ENCODE measurements around the gene EFCAB14. TPM values are rescaled to one million over a fixed set of nuclear protein-coding genes. Genes with fewer than 3 reads are reported as not detected.

The EFCAB14 gene
- total RNA-seq, 1 donor from 2014 or later, result 116 TPM

DNA sequence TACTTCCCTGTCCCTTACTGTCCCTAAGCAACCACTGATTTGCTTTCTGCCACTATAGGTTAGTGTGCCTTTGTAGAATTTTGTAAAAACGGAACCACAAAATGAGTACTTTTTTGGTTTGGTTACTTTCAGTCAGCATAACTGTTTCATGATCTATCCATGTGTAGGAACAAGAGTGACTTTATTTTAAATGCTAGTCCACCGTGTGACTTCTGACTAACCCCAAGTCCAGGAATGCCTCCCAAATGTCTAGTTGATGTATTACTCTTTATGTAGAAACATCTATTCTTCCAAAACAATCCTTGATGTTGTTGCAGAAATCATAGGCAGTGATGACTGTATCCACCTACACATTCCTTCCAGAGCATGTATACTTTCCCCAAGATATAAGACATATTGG lies 72.1 kb downstream of the EFCAB14 start:
- Histone ChIP-seq H3K27me3 (ENCODE audit: low read depth) (no peaks in the 10 kb centered on the region), H3K4me3 (no peak overlapping the region), H3K27ac (no peak overlapping the region), H3K9me3 (no peaks in the 10 kb centered on the region), H3K4me1 (no peaks in the 10 kb centered on the region), H3K36me3 (peaks cover 42% of the 10 kb centered on the region)
- DNase-seq (no peak), ATAC-seq (no peak)
- intact Hi-C loops (cut with DNase I), result no loop called here
- TF ChIP-seq, protein P1, sequence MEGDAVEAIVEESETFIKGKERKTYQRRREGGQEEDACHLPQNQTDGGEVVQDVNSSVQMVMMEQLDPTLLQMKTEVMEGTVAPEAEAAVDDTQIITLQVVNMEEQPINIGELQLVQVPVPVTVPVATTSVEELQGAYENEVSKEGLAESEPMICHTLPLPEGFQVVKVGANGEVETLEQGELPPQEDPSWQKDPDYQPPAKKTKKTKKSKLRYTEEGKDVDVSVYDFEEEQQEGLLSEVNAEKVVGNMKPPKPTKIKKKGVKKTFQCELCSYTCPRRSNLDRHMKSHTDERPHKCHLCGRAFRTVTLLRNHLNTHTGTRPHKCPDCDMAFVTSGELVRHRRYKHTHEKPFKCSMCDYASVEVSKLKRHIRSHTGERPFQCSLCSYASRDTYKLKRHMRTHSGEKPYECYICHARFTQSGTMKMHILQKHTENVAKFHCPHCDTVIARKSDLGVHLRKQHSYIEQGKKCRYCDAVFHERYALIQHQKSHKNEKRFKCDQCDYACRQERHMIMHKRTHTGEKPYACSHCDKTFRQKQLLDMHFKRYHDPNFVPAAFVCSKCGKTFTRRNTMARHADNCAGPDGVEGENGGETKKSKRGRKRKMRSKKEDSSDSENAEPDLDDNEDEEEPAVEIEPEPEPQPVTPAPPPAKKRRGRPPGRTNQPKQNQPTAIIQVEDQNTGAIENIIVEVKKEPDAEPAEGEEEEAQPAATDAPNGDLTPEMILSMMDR (IDR thresholded peaks at IDR 0.05), result no peak

DNA sequence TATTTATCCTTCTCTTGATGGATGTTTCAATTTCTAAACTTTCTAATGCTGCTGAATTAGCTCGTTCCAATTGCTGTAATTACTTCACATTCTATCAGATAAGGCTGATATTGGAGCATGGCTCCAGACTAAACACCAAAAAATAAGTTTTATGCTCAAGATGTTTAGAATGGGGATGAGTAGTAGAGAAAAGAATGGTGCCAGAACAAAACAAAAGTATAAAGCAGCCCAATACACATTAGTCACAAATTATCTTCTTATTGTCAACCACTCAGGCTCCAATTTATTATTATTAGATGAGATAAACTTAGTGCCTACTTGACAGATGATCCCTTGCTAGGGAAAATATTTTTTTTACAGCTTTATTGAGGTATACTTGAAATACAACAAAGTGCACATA lies 72.6 kb downstream of the EFCAB14 start:
- H3K36me3 ChIP-seq, result peaks cover 42% of the 10 kb centered on the region

DNA sequence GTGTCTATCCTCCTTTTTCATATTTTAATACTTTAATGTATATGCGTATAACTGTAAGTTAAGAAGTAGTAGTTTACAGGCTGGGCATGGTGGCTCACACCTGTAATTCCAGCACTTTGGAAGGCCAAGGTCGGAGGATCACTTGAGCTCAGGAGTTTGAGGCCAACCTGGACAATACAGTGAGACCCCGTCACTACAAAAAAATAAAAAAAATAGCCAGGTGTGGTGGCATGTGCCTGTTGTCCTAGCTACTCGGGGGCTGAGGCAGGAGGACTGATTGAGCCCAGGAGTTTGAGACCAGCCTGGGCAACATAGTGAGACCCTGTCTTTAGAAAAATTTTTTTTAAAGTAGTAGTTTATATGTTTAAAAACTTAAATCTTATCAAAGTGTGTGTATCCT lies 73.1 kb downstream of the EFCAB14 start:
- H3K9me3 ChIP-seq, result no peaks in the 10 kb centered on the region
- H3K27ac ChIP-seq, result no peak overlapping the region
- H3K36me3 ChIP-seq, result peaks cover 41% of the 10 kb centered on the region
- H3K4me1 ChIP-seq, result no peaks in the 10 kb centered on the region
- H3K27me3 ChIP-seq (ENCODE audit: low read depth), result no peaks in the 10 kb centered on the region
- no peak for DNase-seq
- intact Hi-C loops (cut with DNase I), result no loop called here
- TF ChIP-seq, protein P1 (IDR thresholded peaks at IDR 0.05), result no peak
- H3K4me3 ChIP-seq, result no peak overlapping the region
- ATAC-seq, result no peak

More for the DNA sequence above, 72.6 kb downstream of the EFCAB14 start:
- intact Hi-C loops (cut with DNase I), result no loop called here
- TF ChIP-seq, protein P1 (IDR thresholded peaks at IDR 0.05), result no peak
- Histone ChIP-seq H3K27me3 (ENCODE audit: low read depth) (no peaks in the 10 kb centered on the region), H3K27ac (no peak overlapping the region), H3K4me3 (no peak overlapping the region), H3K4me1 (no peaks in the 10 kb centered on the region), H3K9me3 (no peaks in the 10 kb centered on the region)
- DNase-seq (no peak), ATAC-seq (no peak)

DNA sequence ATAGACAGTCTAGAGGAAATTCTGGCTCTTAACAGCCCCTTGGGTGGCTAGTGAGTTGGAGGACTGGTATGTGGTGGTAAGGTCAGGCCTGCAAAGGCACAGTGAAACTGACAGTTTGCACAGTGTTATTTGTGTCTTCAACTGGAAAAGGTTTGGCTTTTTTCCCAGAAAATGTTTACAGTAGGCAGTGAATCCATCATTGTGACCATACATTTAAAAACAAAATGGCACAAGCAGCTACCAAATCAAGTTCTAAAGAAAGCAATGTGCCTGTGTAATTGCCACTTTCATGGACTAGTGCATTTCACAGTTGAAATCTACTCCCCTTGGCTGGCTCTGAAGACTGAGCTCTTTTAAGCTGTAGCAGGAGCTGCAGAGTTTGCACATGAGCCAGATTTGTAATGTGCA lies 75.5 kb downstream of the EFCAB14 start:
- ATAC-seq, result no peak
- no peak for DNase-seq
- Histone ChIP-seq H3K9me3 (no peaks in the 10 kb centered on the region), H3K27ac (no peak overlapping the region), H3K4me1 (no peaks in the 10 kb centered on the region), H3K4me3 (no peak overlapping the region), H3K36me3 (peaks cover 18% of the 10 kb centered on the region), H3K27me3 (ENCODE audit: low read depth) (no peaks in the 10 kb centered on the region)
- intact Hi-C loops (cut with DNase I), result no loop called here
- TF ChIP-seq, protein P1 (IDR thresholded peaks at IDR 0.05), result no peak

DNA sequence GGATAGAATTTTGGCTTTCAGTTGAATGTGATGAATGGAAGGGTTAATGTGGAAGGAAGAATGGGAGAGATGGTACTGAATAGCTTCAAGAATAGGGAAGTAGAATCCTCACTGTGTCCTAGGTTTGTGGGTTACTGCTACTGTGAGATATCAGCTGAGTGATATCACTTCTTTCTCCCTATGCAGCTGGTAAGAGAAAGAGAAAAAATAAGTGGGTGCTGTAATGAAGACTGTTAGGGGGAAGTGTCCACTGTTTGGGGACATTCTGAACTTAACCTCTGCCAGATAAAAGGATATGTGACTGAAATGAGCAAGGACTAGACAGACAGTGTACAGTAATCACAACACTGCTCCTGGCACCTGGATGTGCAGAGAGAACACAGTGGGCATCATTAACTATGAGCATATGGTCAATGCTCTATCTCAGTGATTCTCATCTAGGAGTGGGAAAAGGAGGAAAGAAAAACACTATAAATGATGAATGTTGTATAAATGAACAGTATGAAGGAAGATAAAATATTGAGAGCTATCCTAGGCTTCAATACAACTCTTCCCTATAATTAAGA lies 76.7 kb downstream of the EFCAB14 start:
- TF ChIP-seq, protein P1 (IDR thresholded peaks at IDR 0.05), result no peak
- H3K9me3 ChIP-seq, result no peaks in the 10 kb centered on the region
- intact Hi-C loops (cut with DNase I), result no loop called here
- no peak for ATAC-seq
- no peak for DNase-seq
- H3K4me3 ChIP-seq, result no peak overlapping the region
- no peaks in the 10 kb centered on the region for H3K27me3 ChIP-seq (ENCODE audit: low read depth)
- no peak overlapping the region for H3K27ac ChIP-seq
- H3K36me3 ChIP-seq, result peaks cover 12% of the 10 kb centered on the region
- no peaks in the 10 kb centered on the region for H3K4me1 ChIP-seq
